Smooth muscle cell (in vitro differentiated cells): ENCODE measurements around the gene CRISP3. TPM values are rescaled to one million over a fixed set of nuclear protein-coding genes. Genes with fewer than 3 reads are reported as not detected.

Experiments
- DNase-seq: peaks from one replicate; lab custom pipeline; 2025; ENCODE audit not compliant: unreplicated experiment; lab: John Stamatoyannopoulos, UW
- H2AFZ ChIP-seq: fragments of 200-600 bp; sonication (generic); 2 replicates; pipeline ENCODE4 v1.6.0; 2016; ENCODE audit warnings: antibody characterized with exemption, low read depth, mild to moderate bottlenecking
- H3F3A ChIP-seq: fragments of 200-600 bp; sonication (generic); 2 replicates; pipeline ENCODE4 v1.6.0; 2017; ENCODE audit warnings: antibody characterized with exemption, low read depth
- H3K27ac ChIP-seq: fragments of 200-600 bp; sonication (generic); 2 replicates; pipeline ENCODE4 v1.5.1; 2016; ENCODE audit warnings: low read depth, mild to moderate bottlenecking
- H3K27me3 ChIP-seq: fragments of 200-600 bp; sonication (generic); 2 replicates; pipeline ENCODE4 v1.6.1; 2016; ENCODE audit warnings: low read depth, mild to moderate bottlenecking
- H3K36me3 ChIP-seq: fragments of 200-600 bp; sonication (generic); 2 replicates; pipeline ENCODE4 v1.5.1; 2016; ENCODE audit warnings: low read depth
- H3K4me1 ChIP-seq: fragments of 200-600 bp; sonication (generic); 2 replicates; pipeline ENCODE4 v1.5.1; 2016; ENCODE audit warnings: low read depth
- H3K4me2 ChIP-seq: fragments of 200-600 bp; sonication (generic); 2 replicates; pipeline ENCODE4 v1.6.0; 2016; ENCODE audit warnings: mild to moderate bottlenecking
- H3K4me3 ChIP-seq: fragments of 200-600 bp; sonication (generic); 2 replicates; pipeline ENCODE4 v1.5.1; 2016; ENCODE audit warnings: mild to moderate bottlenecking
- H3K79me2 ChIP-seq: fragments of 200-600 bp; sonication (generic); 2 replicates; pipeline ENCODE4 v1.6.0; 2016; ENCODE audit warnings: low read depth, mild to moderate bottlenecking
- H3K9ac ChIP-seq: fragments of 200-600 bp; sonication (generic); 2 replicates; pipeline ENCODE4 v1.6.0; 2016; ENCODE audit warnings: low read depth
- H3K9me3 ChIP-seq: fragments of 200-600 bp; sonication (generic); replicated peaks from 2 replicates; pipeline ENCODE4 v1.5.1; 2016; ENCODE audit warnings: low read depth
- H4K20me1 ChIP-seq: fragments of 200-600 bp; sonication (generic); 2 replicates; pipeline ENCODE4 v1.6.0; 2016; ENCODE audit warnings: low read depth
- WGBS: methylation state at CpG from one replicate; pipeline ENCODE4 v1.1.7; 2016; ENCODE audit warnings: low lambda C conversion rate; 5-methylcytosine and 5-hydroxymethylcytosine counted together
- polyA plus RNA-seq: library from polyadenylated mRNA; unstranded; fragments of >200 nt; fragmentation: Nextera tagmentation; extraction: Ambion mirVana; gene quantifications from 2 replicates; pipeline ENCODE4 v1.2.1, GENCODE V29; 2016
- total RNA-seq: library from RNA; depleted of rRNA; stranded (reverse); fragments of >200 nt; gene quantifications from 2 replicates; pipeline ENCODE4 v1.2.3, GENCODE V29; 2014
- TF ChIP-seq, protein P1 (sequence below): fragments of 200-600 bp; sonication (generic); IDR thresholded peaks from 2 replicates; pipeline ENCODE4 v1.5.1; 2017; ENCODE audit warnings: borderline replicate concordance, mild to moderate bottlenecking, antibody characterized with exemption; ENCODE audit not compliant: insufficient read depth, poor library complexity, severe bottlenecking

Gene CRISP3
- total and polyA plus RNA-seq, 2 experiments from 2014 or later, result 4.3 TPM; not detected in 1

DNA sequence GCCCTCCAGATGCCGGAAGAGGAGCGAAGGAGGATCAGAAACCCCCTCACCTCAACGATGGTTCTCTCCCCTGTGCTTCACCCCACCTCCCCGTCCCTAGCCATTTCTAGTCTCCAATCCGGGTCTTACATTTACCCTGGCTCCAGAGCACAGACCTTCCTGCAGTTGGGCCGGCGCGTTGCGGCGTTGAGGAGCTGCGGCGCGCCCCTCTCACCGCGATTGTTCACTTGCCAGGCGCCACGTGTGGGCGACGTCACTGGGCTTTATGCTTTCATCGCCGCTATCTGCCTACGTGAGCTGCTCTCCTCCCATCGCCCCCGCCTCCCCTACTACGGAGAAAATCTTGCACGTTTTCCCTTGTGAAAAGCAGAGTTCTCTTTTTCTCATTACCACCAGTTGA is 30.8 kb downstream of the CRISP3 start, which contains the start of gene CRISP2:
Gene CRISP2 (minus strand): TSS at position 198 of the 400 bp plus-strand sequence. CDS start 4,347 bp downstream, outside the sequence.
- Histone ChIP-seq H3K79me2 (no peaks in the 10 kb centered on the region), H3K4me1 (no peaks in the 10 kb centered on the region), H3K4me2 (no peak within 1 kb of the TSS), H4K20me1 (no peaks in the 10 kb centered on the region), H2AFZ (no peak within 1 kb of the TSS), H3F3A (no peaks in the 10 kb centered on the region), H3K27ac (no peak within 1 kb of the TSS), H3K4me3 (no peak within 1 kb of the TSS), H3K9ac (no peak within 1 kb of the TSS), H3K36me3 (no peaks in the 10 kb centered on the region), H3K27me3 (no peaks in the 10 kb centered on the region), H3K9me3 (no peaks in the 10 kb centered on the region)
- TF ChIP-seq, protein P1, sequence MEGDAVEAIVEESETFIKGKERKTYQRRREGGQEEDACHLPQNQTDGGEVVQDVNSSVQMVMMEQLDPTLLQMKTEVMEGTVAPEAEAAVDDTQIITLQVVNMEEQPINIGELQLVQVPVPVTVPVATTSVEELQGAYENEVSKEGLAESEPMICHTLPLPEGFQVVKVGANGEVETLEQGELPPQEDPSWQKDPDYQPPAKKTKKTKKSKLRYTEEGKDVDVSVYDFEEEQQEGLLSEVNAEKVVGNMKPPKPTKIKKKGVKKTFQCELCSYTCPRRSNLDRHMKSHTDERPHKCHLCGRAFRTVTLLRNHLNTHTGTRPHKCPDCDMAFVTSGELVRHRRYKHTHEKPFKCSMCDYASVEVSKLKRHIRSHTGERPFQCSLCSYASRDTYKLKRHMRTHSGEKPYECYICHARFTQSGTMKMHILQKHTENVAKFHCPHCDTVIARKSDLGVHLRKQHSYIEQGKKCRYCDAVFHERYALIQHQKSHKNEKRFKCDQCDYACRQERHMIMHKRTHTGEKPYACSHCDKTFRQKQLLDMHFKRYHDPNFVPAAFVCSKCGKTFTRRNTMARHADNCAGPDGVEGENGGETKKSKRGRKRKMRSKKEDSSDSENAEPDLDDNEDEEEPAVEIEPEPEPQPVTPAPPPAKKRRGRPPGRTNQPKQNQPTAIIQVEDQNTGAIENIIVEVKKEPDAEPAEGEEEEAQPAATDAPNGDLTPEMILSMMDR, result no peak
- 89% methylated on average over 24 of the region's 26 CpGs for WGBS
- no peak for DNase-seq

DNA sequence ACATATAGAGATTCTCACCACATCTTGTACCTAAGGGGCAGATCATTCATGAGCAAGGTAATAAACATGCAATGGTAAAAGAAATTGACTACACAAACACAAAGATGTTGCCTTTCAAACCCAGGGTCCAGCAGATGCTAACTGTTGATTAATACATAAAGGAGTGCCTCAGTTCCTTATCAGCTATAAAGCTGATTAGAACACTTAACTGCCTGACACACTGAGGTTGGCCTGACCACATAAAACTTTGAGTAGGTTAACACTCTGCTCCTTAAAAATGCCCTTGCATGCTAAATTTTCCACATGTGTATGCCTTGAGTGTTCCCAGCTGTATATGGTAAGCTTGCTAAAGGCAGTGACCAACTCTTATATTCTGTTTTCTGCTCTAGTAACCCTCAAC is 45.7 kb downstream of the CRISP3 start:
- Histone ChIP-seq H3K36me3 (no peaks in the 10 kb centered on the region), H3K4me1 (no peaks in the 10 kb centered on the region), H3K27ac (no peak overlapping the region), H4K20me1 (no peaks in the 10 kb centered on the region), H3F3A (no peaks in the 10 kb centered on the region), H3K79me2 (no peaks in the 10 kb centered on the region), H3K9me3 (no peaks in the 10 kb centered on the region), H3K4me3 (no peak overlapping the region), H3K9ac (no peak overlapping the region), H3K4me2 (no peak overlapping the region), H3K27me3 (no peaks in the 10 kb centered on the region), H2AFZ (no peak overlapping the region)
- TF ChIP-seq, protein P1, result no peak
- DNase-seq, result no peak

DNA sequence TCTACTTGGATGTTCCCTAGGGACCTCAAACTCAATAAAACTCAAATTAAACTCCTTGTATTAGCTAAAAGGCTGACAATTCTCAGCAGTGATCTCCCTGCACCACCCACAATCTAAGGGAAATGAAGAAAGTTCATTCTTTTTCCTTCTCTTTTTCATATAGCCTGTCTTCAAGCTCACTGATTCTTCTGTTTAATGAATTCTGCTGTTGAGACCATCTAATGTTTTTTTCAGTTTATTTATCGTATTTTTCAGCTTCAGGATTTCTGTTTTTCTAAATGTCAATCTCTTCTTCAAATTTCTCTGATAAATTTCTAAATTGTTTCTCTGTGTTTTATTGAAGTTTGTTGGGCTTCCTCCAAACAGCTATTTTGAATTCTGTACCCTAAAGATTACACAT is 50.7 kb downstream of the CRISP3 start:
- DNase-seq, result no peak
- H2AFZ ChIP-seq, result no peak overlapping the region
- no peaks in the 10 kb centered on the region for H3K36me3 ChIP-seq
- no peaks in the 10 kb centered on the region for H3K4me1 ChIP-seq
- no peak overlapping the region for H3K9ac ChIP-seq
- TF ChIP-seq, protein P1, result no peak
- no peaks in the 10 kb centered on the region for H3K79me2 ChIP-seq
- no peaks in the 10 kb centered on the region for H3K9me3 ChIP-seq
- no peaks in the 10 kb centered on the region for H3K27me3 ChIP-seq
- no peak overlapping the region for H3K4me3 ChIP-seq
- WGBS, result 83% methylated on average over 1 of the region's 1 CpG
- no peak overlapping the region for H3K27ac ChIP-seq
- no peak overlapping the region for H3K4me2 ChIP-seq
- no peaks in the 10 kb centered on the region for H4K20me1 ChIP-seq
- no peaks in the 10 kb centered on the region for H3F3A ChIP-seq

DNA sequence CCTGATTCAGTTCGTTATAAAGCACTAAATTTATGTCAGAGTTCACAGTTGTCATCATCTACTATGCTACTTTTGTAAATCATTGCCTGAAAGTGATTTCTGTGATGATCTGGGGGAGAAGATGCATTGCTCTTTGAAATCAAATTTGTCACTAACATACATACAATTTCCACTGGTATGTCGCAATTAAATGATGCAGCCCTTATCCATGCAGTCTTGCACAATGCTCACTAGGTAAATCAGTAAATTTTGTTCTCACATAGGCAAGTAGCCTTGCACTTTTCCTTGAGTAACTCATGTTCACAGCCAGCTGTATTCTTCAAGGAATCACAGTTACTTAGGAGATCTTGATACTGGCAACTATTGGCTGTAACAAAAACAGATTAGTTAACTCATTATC is 51.7 kb downstream of the CRISP3 start:
- no peaks in the 10 kb centered on the region for H4K20me1 ChIP-seq
- H3K27ac ChIP-seq, result no peak overlapping the region
- no peak overlapping the region for H3K9ac ChIP-seq
- H3K4me3 ChIP-seq, result no peak overlapping the region
- H3K9me3 ChIP-seq, result no peaks in the 10 kb centered on the region
- H3F3A ChIP-seq, result no peaks in the 10 kb centered on the region
- no peak for DNase-seq
- H3K36me3 ChIP-seq, result no peaks in the 10 kb centered on the region
- H3K4me2 ChIP-seq, result no peak overlapping the region
- no peak overlapping the region for H2AFZ ChIP-seq
- 80% methylated on average over 2 of the region's 2 CpGs for WGBS
- TF ChIP-seq, protein P1, result no peak
- H3K27me3 ChIP-seq, result no peaks in the 10 kb centered on the region
- H3K4me1 ChIP-seq, result no peaks in the 10 kb centered on the region
- no peaks in the 10 kb centered on the region for H3K79me2 ChIP-seq

Other genes starting within 250 kb of the CRISP3 start
- gene GLYATL3, start 244.5 kb downstream of the CRISP3 start, total RNA-seq, result not detected in 2 replicates
- gene GLYATL3, start 244.5 kb downstream of the CRISP3 start, polyA plus RNA-seq, result not detected in 2 replicates
- 4.1 and 7.2 TPM in 2 replicates for gene C6orf141, start 193.7 kb downstream of the CRISP3 start, total RNA-seq
- gene C6orf141, start 193.7 kb downstream of the CRISP3 start, polyA plus RNA-seq, result 1.5 and 7.9 TPM in 2 replicates
- gene RHAG, start 107.5 kb downstream of the CRISP3 start, total RNA-seq, result not detected in 2 replicates
- gene RHAG, start 107.5 kb downstream of the CRISP3 start, polyA plus RNA-seq, result not detected in 2 replicates
- not detected in 2 replicates for gene CRISP2, start 30.8 kb downstream of the CRISP3 start, total RNA-seq
- gene CRISP2, start 30.8 kb downstream of the CRISP3 start, polyA plus RNA-seq, result not detected in 2 replicates
- gene PGK2, start 42.9 kb upstream of the CRISP3 start, total RNA-seq, result 0.09 TPM in 1 of 2 replicates, not detected in the other
- not detected in 2 replicates for gene PGK2, start 42.9 kb upstream of the CRISP3 start, polyA plus RNA-seq
- not detected in 2 replicates for gene CRISP1, start 122.1 kb upstream of the CRISP3 start, total RNA-seq
- gene CRISP1, start 122.1 kb upstream of the CRISP3 start, polyA plus RNA-seq, result not detected in 2 replicates
- not detected in 2 replicates for gene DEFB114, start 219.8 kb upstream of the CRISP3 start, total RNA-seq
- gene DEFB114, start 219.8 kb upstream of the CRISP3 start, polyA plus RNA-seq, result not detected in 2 replicates
- gene DEFB113, start 225.2 kb upstream of the CRISP3 start, total RNA-seq, result not detected in 2 replicates
- gene DEFB113, start 225.2 kb upstream of the CRISP3 start, polyA plus RNA-seq, result not detected in 2 replicates